HCT116 (cell line): ENCODE results near the gene MRPL24. TPM values are rescaled to one million over a fixed set of nuclear protein-coding genes. Genes with fewer than 3 reads are reported as not detected.
A peak's percentile ranks its signal among the peaks of the same experiment; 100 is the strongest.

Experiments
- ATAC-seq: fragments of 200-7000 bp; cut with Tn5 transposase; 2 replicates; pipeline ENCODE4 v1.9.1; 2020; ENCODE audit warnings: mild to moderate bottlenecking, moderate library complexity
- BruUV-seq: library from RNA; stranded (reverse); fragments of 400-500 nt; replicated peaks from 2 replicates; lab custom pipeline; 2021; lab: Mats Ljungman, UMichigan
- CTCF ChIA-PET: fragments of 300-600 bp; sonication (Branson Sonifier 250); formaldehyde crosslinking; loops from one replicate; lab custom pipeline; 2021; ENCODE audit warnings: antibody characterized with exemption; lab: Charles Lee
- POLR2A ChIA-PET: fragments of 300-600, 350-600 bp; sonication (Branson Sonifier 250); formaldehyde crosslinking; loops from one replicate; lab custom pipeline; 2021; ENCODE audit warnings: antibody characterized with exemption; lab: Charles Lee
- RAD21 ChIA-PET, 2 experiments: fragments of 300-600 bp; sonication (Branson Sonifier 250); formaldehyde crosslinking; loops; one replicate each; lab custom pipeline; 2023; ENCODE audit warnings: low total read pairs in 2 of 2; ENCODE audit not compliant: uncharacterized antibody in 2 of 2, unreplicated experiment in 2 of 2, low non-redundant PET in 1 of 2; lab: Charles Lee
- DNase-seq: peaks from one replicate; pipeline ENCODE4 v3.0.0-alpha.2; 2010; ENCODE audit warnings: low read depth, low spot score
- H2AFZ ChIP-seq: fragments of 200-600 bp; shearing (Covaris generic), sonication (generic); 2 replicates; pipeline ENCODE4 v1.6.1; 2017; ENCODE audit warnings: low read depth, mixed run types, mixed read lengths, antibody characterized with exemption, low read length; ENCODE audit not compliant: poor library complexity, severe bottlenecking
- H3K27ac ChIP-seq: 2 replicates; pipeline ENCODE4 v1.5.1; 2012; ENCODE audit warnings: low read depth, low read length
- H3K27me3 ChIP-seq: fragments of 200-600 bp; sonication (generic); 2 replicates; pipeline ENCODE4 v1.6.1; 2016; ENCODE audit warnings: mixed run types, low read length, mixed read lengths; ENCODE audit not compliant: insufficient read depth
- H3K36me3 ChIP-seq, 2 experiments: fragments of 200-500 bp in 1 of 2; fragments of 200-600 bp in 1 of 2; sonication (Bioruptor generic) in 1 of 2; sonication (generic) in 1 of 2; 2 replicates each; pipeline versions ENCODE4 v1.5.1 to v1.6.1; 2014 to 2016; ENCODE audit warnings: low read length in 2 of 2, inconsistent platforms in 1 of 2, mixed read lengths in 1 of 2, mixed run types in 1 of 2; ENCODE audit not compliant: insufficient read depth in 2 of 2, control insufficient read depth in 1 of 2
- H3K4me1 ChIP-seq, 2 experiments: fragments of 200-600 bp in 1 of 2; sonication (generic) in 1 of 2; 2 replicates each; pipeline versions ENCODE4 v1.5.1 to v1.6.1; 2012 to 2017; ENCODE audit warnings: low read length in 2 of 2, inconsistent platforms in 1 of 2, mild to moderate bottlenecking in 1 of 2, mixed read lengths in 1 of 2, mixed run types in 1 of 2, moderate library complexity in 1 of 2; ENCODE audit not compliant: insufficient read depth in 2 of 2, control insufficient read depth in 1 of 2
- H3K4me2 ChIP-seq: fragments of 200-600 bp; sonication (generic); 2 replicates; pipeline ENCODE4 v1.6.1; 2017; ENCODE audit warnings: mixed run types, low read length, mixed read lengths
- H3K4me3 ChIP-seq, 2 experiments: fragments of 200-600 bp in 1 of 2; sonication (generic) in 1 of 2; replicated peaks in 1 of 2; 2 replicates each; pipeline ENCODE4 v1.5.1; 2011 to 2016; ENCODE audit warnings: low read length in 2 of 2, control low read depth in 1 of 2, low read depth in 1 of 2, mild to moderate bottlenecking in 1 of 2, mixed read lengths in 1 of 2, mixed run types in 1 of 2
- H3K79me2 ChIP-seq: fragments of 200-600 bp; sonication (generic); 2 replicates; pipeline ENCODE4 v1.6.1; 2017; ENCODE audit warnings: mild to moderate bottlenecking, mixed run types, low read length, moderate library complexity, mixed read lengths; ENCODE audit not compliant: insufficient read depth
- H3K9ac ChIP-seq: fragments of 200-600 bp; sonication (generic); 2 replicates; pipeline ENCODE4 v1.6.1; 2016; ENCODE audit warnings: low read length, mixed read lengths
- H3K9me2 ChIP-seq: fragments of 200-600 bp; sonication (generic), shearing (Covaris generic); 2 replicates; pipeline ENCODE4 v1.6.1; 2017; ENCODE audit warnings: mixed run types, mild to moderate bottlenecking, moderate library complexity; ENCODE audit not compliant: insufficient read depth
- H3K9me3 ChIP-seq, 2 experiments: fragments of 200-500 bp in 1 of 2; fragments of 200-600 bp in 1 of 2; sonication (Bioruptor generic) in 1 of 2; sonication (generic) in 1 of 2; 2 replicates each; pipeline ENCODE4 v1.6.1; 2014 to 2017; ENCODE audit warnings: low read length in 2 of 2, mixed read lengths in 2 of 2, inconsistent platforms in 1 of 2, low read depth in 1 of 2, mild to moderate bottlenecking in 1 of 2, mixed run types in 1 of 2, moderate library complexity in 1 of 2; ENCODE audit not compliant: control insufficient read depth in 1 of 2, insufficient read depth in 1 of 2
- H4K20me1 ChIP-seq: fragments of 200-600 bp; sonication (generic), shearing (Covaris generic); 2 replicates; pipeline ENCODE4 v1.6.1; 2017; ENCODE audit warnings: mixed run types, mild to moderate bottlenecking, moderate library complexity; ENCODE audit not compliant: insufficient read depth
- CEBPB ChIP-seq: IDR thresholded peaks from 2 replicates; pipeline ENCODE4 v1.6.1; 2012; ENCODE audit warnings: low read depth
- EGR1 ChIP-seq: IDR thresholded peaks from 2 replicates; pipeline ENCODE4 v1.6.1; 2012; ENCODE audit warnings: low read depth
- FOSL1 ChIP-seq: IDR thresholded peaks from 2 replicates; pipeline ENCODE4 v1.6.1; 2012; ENCODE audit warnings: low read depth
- POLR2A ChIP-seq: IDR thresholded peaks from 2 replicates; pipeline ENCODE4 v1.7.0; 2011; ENCODE audit warnings: borderline replicate concordance; ENCODE audit not compliant: insufficient read depth, insufficient read length; ENCODE audit errors: extremely low read depth
- SIN3A ChIP-seq: IDR thresholded peaks from 2 replicates; pipeline ENCODE4 v1.6.1; 2012; ENCODE audit warnings: low read depth
- SP1 ChIP-seq: IDR thresholded peaks from 2 replicates; pipeline ENCODE4 v1.6.1; 2012; ENCODE audit warnings: low read depth
- YY1 ChIP-seq: IDR thresholded peaks from 2 replicates; pipeline ENCODE4 v1.6.1; 2011; ENCODE audit warnings: low read length, low read depth, moderate library complexity, mild to moderate bottlenecking; ENCODE audit not compliant: insufficient replicate concordance; ENCODE audit errors: extremely low read depth
- ZFX ChIP-seq: fragments of 450-650 bp; IDR thresholded peaks from 2 replicates; pipeline ENCODE4 v1.6.1; 2017
- ZNF274 ChIP-seq: fragments of 200-500 bp; sonication (Bioruptor generic); IDR thresholded peaks from 2 replicates; pipeline ENCODE4 v1.6.1; 2014; ENCODE audit warnings: mild to moderate bottlenecking, low read depth, low read length, inconsistent platforms
- intact Hi-C: fragments of 100-400 bp; cut with micrococcal nuclease; formaldehyde crosslinking; loops from 2 replicates; pipeline ENCODE4 v1.10.0; 2022
- total RNA-seq: library from RNA; stranded (reverse); gene quantifications from one replicate; pipeline ENCODE4 v1.2.1, GENCODE V29; 2021; ENCODE audit not compliant: unreplicated experiment
- TF ChIP-seq, protein P1 (sequence below): IDR thresholded peaks from 2 replicates; pipeline ENCODE4 v1.6.1; 2012; ENCODE audit warnings: low read depth
- TF ChIP-seq, protein P2 (sequence below): IDR thresholded peaks from 2 replicates; pipeline ENCODE4 v1.6.1; 2012
- TF ChIP-seq, protein P3 (sequence below), 3 experiments: fragments of 200-600 bp in 1 of 3; sonication (generic) in 1 of 3; IDR thresholded peaks in 2 of 3; conservative IDR thresholded peaks in 1 of 3; 2 replicates each; pipeline ENCODE4 v1.5.1; 2012 to 2017; ENCODE audit warnings: low read depth in 2 of 3, low read length in 2 of 3, antibody characterized with exemption in 1 of 3, borderline replicate concordance in 1 of 3, control low read depth in 1 of 3, mild to moderate bottlenecking in 1 of 3, mixed read lengths in 1 of 3, mixed run types in 1 of 3, moderate library complexity in 1 of 3; ENCODE audit not compliant: insufficient read depth in 1 of 3
- TF ChIP-seq, protein P4 (sequence below): IDR thresholded peaks from 2 replicates; pipeline ENCODE4 v1.6.1; 2012

The MRPL24 gene
- total RNA-seq, 1 experiment from 2014 or later = 111 TPM

DNA sequence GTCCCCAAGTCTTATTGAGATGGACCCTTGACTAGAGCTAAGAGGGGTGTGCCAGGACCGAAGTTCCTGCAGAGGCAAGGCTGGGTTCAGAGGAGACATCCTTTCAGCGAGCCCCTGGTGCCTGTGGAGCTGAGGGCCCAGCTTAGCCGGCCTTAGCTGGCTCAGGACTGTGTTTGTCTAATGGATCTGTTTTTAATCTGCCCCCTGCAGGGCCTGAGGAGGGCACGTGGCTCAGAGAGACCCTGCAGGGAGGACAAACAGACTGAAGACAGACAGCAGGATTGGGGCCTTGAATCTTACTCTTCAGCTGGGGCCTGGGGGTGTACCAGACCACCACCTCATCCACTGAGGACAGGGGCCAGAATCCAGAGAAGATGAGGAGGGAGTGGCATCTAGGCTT lies 37.1 kb downstream of the MRPL24 start (continued):
- TF ChIP-seq ZNF274 (no peak), POLR2A (no peak), ZFX (no peak), FOSL1 (no peak), SP1 (no peak), EGR1 (no peak)
- TF ChIP-seq, protein P1, sequence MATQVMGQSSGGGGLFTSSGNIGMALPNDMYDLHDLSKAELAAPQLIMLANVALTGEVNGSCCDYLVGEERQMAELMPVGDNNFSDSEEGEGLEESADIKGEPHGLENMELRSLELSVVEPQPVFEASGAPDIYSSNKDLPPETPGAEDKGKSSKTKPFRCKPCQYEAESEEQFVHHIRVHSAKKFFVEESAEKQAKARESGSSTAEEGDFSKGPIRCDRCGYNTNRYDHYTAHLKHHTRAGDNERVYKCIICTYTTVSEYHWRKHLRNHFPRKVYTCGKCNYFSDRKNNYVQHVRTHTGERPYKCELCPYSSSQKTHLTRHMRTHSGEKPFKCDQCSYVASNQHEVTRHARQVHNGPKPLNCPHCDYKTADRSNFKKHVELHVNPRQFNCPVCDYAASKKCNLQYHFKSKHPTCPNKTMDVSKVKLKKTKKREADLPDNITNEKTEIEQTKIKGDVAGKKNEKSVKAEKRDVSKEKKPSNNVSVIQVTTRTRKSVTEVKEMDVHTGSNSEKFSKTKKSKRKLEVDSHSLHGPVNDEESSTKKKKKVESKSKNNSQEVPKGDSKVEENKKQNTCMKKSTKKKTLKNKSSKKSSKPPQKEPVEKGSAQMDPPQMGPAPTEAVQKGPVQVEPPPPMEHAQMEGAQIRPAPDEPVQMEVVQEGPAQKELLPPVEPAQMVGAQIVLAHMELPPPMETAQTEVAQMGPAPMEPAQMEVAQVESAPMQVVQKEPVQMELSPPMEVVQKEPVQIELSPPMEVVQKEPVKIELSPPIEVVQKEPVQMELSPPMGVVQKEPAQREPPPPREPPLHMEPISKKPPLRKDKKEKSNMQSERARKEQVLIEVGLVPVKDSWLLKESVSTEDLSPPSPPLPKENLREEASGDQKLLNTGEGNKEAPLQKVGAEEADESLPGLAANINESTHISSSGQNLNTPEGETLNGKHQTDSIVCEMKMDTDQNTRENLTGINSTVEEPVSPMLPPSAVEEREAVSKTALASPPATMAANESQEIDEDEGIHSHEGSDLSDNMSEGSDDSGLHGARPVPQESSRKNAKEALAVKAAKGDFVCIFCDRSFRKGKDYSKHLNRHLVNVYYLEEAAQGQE = no peak
- TF ChIP-seq, protein P2, sequence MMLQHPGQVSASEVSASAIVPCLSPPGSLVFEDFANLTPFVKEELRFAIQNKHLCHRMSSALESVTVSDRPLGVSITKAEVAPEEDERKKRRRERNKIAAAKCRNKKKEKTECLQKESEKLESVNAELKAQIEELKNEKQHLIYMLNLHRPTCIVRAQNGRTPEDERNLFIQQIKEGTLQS = no peak

DNA sequence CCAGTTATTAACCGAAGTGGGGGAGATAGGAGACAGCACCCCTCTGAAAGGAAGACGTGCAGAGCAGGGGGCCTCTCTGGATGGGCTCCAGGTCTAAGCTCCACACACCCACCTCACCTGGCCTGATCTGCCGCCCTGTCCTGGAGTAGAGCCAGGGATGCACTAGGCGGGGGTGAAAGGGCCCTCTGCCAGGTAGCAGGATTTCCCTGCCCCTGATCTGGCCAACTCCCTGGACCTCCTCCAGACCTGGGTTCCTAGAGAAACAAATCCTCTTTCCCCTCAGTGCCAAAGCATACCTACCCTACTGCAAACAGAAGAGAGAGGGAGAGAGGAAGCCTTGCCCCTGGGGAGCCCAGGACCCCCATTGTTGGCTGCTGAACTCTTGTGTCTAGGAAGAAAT lies 37.6 kb downstream of the MRPL24 start:
- peaks cover 44 to 59% of the 10 kb centered on the region in 2 experiments for H3K4me1 ChIP-seq
- intact Hi-C loops = no loop called here
- H3K4me2 ChIP-seq = peak overlapping the region; percentile 85
- H3K36me3 ChIP-seq = peaks cover 22 to 26% of the 10 kb centered on the region in 2 experiments; a peak in 3 of 4 replicates
- BruUV-seq = no TSS peak
- no peaks in the 10 kb centered on the region for H4K20me1 ChIP-seq
- H3K9ac ChIP-seq = peak overlapping the region; percentile 80; the same call in 1 of the 2 replicates
- no peaks in the 10 kb centered on the region for H3K27me3 ChIP-seq
- no peaks in the 10 kb centered on the region for H3K9me2 ChIP-seq
- H2AFZ ChIP-seq = no peak overlapping the region
- ChIA-PET RAD21 (interaction anchor here in 1 of 2 experiments (1.3 kb wide), 1 partner anchor 14 kb away, joined by 3 read pairs; no protein-coding TSS in a partner anchor), CTCF (interaction anchor here (1.5 to 14.7 kb wide), 2 partner anchors 12 to 23 kb away, joined by 7 to 310 read pairs; no protein-coding TSS in a partner anchor), POLR2A (interaction anchor here (1.0 to 6.4 kb wide), 3 partner anchors 9 to 23 kb away, joined by 3 to 87 read pairs (median 36); no protein-coding TSS in a partner anchor)
- no peak for DNase-seq
- H3K27ac ChIP-seq = peak overlapping the region; percentile 89
- peak overlapping the region in 1 of 2 experiments; percentile 63; a peak in 1 of 4 replicates for H3K4me3 ChIP-seq
- ATAC-seq = no peak
- H3K79me2 ChIP-seq = peaks cover 27% of the 10 kb centered on the region
- H3K9me3 ChIP-seq = no peaks in the 10 kb centered on the region
- no peak for TF ChIP-seq ZFX
- no peak for TF ChIP-seq YY1
- no peak for TF ChIP-seq POLR2A
- no peak for TF ChIP-seq FOSL1
- TF ChIP-seq, protein P3, sequence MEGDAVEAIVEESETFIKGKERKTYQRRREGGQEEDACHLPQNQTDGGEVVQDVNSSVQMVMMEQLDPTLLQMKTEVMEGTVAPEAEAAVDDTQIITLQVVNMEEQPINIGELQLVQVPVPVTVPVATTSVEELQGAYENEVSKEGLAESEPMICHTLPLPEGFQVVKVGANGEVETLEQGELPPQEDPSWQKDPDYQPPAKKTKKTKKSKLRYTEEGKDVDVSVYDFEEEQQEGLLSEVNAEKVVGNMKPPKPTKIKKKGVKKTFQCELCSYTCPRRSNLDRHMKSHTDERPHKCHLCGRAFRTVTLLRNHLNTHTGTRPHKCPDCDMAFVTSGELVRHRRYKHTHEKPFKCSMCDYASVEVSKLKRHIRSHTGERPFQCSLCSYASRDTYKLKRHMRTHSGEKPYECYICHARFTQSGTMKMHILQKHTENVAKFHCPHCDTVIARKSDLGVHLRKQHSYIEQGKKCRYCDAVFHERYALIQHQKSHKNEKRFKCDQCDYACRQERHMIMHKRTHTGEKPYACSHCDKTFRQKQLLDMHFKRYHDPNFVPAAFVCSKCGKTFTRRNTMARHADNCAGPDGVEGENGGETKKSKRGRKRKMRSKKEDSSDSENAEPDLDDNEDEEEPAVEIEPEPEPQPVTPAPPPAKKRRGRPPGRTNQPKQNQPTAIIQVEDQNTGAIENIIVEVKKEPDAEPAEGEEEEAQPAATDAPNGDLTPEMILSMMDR (IDR thresholded peaks at IDR 0.05 in 2 of 3, conservative IDR thresholded peaks at IDR 0.05 in 1 of 3; ENCODE audit: borderline replicate concordance in 1 of 3, insufficient read depth in 1 of 3, low read depth in 2 of 3, low read length in 2 of 3) = no peak
- TF ChIP-seq CEBPB = no peak
- no peak for TF ChIP-seq SP1
- TF ChIP-seq, protein P2 = no peak
- TF ChIP-seq, protein P1 = no peak
- no peak for TF ChIP-seq SIN3A
- TF ChIP-seq, protein P4, sequence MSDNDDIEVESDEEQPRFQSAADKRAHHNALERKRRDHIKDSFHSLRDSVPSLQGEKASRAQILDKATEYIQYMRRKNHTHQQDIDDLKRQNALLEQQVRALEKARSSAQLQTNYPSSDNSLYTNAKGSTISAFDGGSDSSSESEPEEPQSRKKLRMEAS = no peak
